HG03095 (cell line): ENCODE data around the gene IQGAP2.
A peak's percentile ranks its signal among the peaks of the same experiment; 100 is the strongest.
"Not testable (repeated sequence)": the region's sequence is repeated elsewhere in the genome, so short reads cannot be mapped to it uniquely, and the experiment has no call there.

Experiments
- ATAC-seq: cut with Tn5 transposase; IDR thresholded peaks from one replicate; pipeline ENCODE4 v1.9.1; 2021; ENCODE audit warnings: moderate library complexity; ENCODE audit not compliant: unreplicated experiment

Gene IQGAP2

DNA sequence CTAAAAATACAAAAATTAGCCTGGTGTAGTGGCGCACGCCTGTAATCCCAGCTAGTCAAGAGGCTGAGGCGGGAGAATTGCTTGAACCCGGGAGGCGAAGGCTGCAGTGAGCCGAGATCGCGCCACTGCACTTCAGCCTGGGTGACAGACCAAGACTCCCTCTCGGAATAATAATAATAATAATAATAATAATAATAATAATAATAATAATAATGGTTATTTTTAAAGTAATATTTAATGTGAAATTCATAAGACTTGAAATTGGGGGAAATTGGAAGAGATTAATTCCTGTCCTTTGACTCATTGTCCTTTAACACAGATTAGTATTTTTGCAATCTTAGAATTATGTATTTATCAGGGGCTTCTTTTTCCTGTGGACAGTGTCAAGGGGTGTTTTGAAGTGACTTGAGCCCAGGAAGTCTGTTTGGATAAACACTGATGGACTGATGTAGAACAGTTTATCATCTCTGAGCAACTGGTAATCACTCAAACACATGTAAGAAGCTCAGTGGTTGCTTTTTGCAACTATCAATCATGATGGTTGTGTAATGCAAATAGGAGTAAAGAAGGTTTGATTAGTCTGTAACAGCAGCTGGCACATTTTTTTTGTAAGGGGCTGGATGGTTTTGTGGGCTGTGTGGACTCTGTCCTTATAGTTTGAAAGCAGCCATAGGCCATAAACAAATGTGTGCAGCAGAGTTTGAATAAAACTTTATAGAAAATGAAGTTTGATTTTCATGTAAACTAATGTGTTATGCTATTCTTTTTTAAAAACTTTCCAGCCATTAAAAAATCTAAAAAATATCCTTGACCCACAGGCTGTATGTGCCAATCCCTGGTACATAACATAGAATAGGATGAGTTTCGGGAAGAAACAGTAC lies 126.6 kb downstream of the IQGAP2 start:
- no peak for ATAC-seq

DNA sequence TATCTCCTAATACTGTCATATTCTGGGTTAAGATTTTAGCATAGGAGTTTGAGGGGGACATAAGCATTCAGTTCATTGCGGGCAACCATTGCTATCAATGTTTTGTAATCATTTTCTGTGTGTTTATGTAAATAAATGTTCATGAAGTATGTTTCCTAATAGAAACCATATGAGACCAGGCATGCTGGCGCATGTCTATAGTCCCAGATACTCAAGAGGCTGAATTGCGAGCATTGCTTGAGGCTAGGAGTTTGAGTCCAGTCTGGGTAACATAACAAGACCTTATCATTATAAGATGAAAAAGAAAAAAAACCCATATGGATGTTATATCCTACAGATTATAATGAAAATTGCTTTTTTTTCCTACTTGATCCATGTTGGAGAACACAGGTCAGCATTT lies 129.0 kb downstream of the IQGAP2 start:
- no peak for ATAC-seq

DNA sequence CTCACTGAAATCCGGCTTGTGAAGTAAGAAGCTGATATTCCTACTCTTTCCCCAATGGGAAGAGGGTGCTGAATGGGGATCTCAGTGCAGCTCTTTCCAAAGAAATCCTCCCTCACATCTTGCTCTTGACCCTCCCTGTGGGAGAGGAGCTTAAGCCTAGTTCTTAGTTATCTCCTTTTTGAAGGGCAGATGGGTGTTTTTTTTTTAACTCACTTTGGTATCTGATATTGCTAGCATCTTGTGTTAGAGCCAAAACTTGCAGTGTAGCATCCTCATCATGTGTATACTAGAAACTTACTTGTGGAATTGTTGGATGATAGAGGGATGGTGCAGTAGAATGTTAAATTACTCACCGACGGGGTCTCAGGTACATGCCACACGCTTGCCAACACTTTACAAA lies 129.9 kb downstream of the IQGAP2 start:
- no peak for ATAC-seq

DNA sequence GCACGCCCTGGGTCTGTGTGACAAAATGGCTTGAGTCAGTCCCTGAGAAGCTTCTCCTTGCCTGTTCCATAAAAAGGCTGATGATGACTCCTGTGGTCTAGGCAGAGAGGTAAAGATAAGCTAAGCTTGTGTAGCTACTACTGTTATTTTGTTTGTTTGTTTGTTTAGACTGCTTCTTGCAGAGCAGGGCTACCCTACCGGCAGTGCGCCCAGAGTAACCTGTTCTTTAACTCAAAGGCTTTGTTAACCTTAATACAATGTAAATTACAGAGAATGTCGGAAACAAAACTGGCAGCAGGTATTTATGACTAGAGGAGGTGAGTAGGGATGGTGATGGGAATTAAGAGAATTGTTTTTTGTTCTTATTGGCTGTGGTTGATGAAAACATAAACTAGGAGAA lies 132.5 kb downstream of the IQGAP2 start:
- no peak for ATAC-seq

DNA sequence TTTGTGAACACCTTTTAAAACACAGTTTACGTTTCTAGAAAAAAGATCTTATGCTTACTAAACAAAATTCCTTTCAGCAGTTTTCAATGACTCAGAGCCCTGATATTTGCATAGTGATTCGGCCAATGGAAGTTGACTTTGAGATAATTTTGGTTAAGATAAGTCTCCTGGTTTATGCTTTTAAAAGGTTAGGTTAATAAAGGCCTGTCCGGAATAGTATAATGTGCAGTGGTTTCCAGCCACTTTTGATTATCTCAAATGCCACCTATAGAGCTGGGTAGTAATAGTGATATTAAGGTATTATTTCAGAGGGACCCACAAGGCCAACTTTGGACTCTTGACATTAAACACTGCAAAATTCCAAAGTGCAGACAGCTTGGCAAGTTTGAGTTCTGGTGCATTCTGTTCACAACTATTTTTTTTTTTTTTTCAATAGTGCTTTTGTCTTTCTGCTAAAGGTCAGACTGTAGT lies 134.0 kb downstream of the IQGAP2 start:
- ATAC-seq = no peak

DNA sequence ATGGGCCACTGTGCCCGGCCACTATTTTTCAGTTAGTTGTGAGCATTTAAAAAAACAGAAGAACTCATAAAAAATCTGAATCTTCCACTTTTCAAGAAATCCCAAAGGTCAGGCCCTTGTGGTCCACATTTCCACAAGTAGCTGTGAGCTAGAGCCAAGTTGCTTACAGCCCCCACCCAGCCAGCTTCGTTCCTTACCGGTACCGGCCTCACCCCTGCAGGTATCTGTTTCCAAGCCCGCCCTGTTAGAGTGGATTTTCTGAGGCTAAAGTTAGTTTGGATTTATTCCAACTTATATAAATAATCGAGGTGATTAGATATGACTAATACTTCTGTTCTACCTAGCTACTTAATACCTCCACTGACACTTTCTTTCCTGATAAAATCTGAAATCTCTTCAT lies 139.2 kb downstream of the IQGAP2 start:
- no peak for ATAC-seq

DNA sequence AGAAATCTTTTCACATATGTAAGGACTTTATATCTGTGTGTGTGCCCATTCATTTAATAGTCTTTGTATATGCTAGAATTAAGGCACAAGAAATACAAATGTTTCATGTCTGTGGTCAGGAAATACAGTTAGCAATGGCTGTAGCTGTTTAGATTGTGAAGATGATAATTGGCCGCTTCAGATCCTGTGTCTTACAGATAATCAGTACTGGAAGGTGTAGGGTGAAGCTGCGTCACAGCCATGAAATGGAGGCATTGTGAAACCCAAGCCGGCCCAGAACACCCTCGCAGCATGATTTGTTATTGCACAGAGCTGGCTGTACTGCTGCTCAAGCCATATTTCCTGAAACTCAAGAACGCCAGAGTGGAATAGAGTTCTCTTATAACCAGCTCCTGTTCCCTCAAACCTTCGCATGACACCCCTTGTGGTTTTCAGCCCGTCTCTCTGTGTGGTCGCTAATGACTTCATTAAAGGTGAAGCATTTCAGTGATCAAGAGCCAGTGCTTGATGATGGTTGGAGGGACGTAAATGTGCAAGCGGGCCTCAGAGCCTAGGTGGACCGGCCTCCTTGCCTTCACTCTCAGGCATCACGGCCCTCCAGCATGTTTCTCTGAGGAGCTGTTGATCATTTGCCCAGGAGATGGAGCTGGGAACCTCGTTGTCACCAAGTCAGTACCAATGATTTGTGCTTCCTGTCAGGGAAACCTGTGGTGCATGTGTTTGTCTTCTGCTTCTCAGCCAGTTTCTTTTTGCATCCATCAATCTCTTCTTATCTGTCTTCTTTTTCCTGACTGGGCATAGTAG lies 140.0 kb downstream of the IQGAP2 start:
- no peak for ATAC-seq

DNA sequence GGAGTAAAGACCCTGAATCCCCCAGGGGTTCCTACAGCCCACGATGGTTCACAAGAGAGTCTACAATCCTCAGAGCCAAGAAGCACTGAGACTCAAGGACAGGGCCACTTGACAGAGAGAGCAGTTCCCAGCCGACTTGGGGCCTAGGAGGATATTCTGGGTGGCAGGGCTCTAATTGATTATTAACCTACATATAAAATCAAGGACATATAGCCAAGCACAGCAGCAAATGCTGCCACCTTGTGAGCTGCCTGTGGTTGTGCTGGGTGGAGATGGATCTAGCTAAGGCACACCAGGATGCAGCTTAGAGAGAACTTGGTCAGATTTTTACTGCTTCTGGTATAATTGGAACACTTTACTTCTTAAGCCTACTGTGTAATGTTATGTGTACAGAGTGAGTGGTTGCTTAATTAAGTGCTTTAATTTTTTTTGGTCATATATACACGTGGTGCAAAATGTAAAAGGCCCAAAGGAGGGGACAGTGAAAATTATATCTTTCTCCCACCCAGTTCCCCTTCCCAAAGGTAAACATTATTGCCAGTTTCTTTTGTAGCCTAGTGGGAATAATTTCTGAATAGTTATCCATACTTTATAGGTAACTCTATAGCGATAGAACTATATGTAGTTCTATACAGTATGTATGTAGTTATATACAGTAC lies 141.3 kb downstream of the IQGAP2 start:
- no peak for ATAC-seq

DNA sequence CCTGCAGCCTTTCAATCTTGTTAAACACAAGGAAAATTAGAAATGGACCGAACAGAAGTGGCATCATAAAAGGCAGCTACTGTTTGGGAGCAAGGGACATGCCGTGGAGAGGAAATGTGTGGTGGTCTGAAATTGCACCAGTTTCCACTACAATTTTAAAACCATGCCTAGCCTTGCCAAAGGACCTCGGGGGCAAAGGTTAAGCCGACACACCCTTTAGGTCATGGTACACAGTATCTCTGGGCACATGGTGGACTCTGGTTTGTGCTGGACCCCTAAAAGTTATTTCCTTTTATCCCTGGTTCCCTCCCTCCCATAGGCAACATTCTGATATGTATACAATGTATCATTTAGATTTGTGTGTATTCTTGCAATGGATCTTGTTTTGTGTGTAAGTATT lies 142.1 kb downstream of the IQGAP2 start:
- ATAC-seq = no peak

DNA sequence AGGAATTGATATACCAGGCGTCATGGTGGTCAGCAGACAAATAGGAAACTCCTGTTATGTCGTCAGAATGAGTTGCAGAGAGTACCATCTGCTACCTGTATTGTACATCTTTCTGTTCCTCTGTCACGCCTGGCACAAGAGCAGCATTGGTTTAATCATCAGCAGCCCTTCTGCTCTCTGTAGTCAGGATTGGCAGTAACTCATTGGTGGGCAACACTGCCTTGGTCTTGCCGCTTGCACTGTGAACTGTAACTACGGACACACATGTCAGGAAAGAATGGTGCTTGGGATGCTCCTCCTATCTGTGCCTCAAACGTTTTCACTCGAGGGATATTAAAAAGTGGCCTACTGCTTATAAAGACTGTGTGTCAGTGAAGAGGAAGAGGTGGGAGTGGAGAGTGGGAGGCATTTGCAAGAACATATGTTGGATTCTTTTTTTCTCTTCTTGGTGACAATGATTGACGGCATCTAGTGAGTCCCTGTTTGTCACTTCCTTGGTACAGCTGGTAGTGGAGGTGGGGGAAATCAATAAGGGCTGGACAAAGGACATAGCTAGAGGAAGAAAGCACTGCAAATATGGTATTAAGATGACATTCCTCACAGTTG lies 143.5 kb downstream of the IQGAP2 start:
- no peak for ATAC-seq

DNA sequence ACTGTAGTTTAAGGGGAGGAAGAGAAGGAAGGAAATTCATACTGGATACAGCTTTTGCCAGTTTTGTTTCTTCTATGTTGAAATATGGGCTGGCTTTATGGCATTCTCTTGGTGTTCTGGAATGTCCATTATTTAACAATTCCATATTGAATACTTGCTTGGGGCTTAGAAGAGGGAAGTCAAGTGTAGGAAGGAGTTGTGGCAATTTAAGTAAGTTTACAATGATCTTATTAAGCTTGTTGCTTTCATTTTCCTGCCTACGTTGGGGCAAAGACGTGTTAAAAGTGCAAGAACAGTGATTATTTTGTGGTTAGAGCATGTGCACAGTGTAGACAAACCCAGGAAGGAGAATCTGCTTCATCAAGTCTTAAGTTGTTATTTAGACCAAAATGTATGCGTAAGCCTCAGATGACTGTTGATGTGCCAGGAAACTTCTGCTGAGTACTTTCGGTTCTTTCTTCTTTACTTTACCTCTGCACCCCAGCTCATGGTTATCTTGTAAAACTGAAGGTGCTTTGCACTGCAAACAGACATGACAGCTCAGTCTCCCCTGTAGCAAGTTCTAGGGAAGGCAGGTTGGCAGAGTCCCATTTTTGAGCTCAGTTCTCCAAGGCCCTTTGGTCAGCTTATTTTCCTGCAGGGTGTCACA lies 144.3 kb downstream of the IQGAP2 start:
- ATAC-seq = peak; percentile 66

DNA sequence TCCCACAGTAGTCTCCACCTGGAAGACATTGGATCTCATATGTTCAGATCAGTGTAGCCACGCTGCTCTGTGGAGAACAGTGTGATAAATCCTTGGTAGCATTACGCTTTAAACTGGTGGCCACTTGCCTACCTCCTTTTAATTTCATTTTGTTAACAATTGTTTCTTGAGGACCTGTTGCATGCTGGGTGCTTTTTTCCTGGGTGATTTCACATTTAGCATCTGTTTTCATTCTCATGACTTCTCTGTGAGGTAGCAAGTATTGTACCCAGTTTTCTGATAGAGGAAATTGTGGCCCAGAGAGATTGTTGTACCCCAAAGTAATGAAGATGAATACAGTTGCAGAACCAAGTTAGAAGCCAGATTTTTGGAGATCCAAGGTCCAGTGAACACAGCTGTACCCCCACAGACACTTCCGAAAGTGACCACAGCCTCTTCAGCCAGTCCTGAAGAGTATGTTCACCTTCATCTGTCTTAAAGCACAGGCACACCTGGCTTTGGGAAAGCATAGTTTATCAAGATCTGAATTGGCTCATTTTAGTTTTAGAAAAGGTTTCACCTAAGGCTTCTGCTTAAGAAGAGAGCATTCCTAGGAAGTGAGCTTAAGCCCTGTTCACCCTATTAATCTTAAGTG lies 144.9 kb downstream of the IQGAP2 start:
- ATAC-seq = peak; percentile 39

DNA sequence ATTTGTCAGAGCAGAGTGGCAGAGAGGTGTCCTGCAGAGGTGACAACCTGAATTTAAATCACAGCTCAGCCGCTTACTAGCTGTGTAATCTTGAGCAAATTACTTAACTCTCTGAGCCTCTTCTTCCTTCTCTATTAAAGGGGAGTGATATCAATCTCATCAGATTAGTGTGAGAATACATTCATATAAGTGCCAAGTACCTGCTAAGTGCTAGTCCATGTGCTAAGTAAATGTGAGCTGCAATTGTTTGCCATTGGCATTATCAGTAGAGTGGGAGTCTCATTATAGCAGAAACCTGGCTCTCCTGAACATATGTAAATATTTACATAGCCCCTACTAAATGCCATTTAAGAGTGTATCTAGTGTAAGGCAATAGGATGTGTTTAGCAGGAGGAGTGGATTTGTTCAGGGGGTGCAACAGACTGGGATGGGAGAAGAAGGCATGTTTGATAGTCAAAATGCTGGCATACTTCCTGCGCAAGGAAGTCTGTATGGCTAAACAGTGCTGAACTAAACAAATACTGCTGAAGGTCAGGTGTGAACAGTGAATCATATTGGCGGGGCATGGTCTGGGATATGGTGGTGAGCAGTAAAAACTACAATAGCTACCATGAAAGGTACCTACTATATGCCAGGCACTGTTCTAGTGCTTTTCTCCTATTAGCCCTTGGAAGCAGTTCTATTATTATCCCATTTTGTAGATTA lies 145.6 kb downstream of the IQGAP2 start:
- no peak for ATAC-seq

DNA sequence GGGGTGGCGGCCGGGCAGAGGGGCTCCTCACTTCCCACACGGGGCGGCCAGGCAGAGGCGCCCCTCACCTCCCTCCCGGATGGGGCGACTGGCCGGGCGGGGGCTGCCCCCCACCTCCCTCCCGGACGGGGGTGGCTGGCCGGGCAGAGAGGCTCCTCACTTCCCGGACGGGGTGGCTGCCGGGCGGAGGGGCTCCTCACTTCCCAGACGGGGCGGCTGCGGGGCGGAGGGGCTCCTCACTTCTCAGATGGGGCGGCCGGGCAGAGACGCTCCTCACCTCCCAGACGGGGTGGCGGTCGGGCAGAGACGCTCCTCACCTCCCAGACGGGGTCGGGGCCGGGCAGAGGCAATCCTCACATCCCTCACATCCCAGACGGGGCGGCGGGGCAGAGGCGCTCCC lies 147.8 kb downstream of the IQGAP2 start:
- ATAC-seq = not testable (repeated sequence)

DNA sequence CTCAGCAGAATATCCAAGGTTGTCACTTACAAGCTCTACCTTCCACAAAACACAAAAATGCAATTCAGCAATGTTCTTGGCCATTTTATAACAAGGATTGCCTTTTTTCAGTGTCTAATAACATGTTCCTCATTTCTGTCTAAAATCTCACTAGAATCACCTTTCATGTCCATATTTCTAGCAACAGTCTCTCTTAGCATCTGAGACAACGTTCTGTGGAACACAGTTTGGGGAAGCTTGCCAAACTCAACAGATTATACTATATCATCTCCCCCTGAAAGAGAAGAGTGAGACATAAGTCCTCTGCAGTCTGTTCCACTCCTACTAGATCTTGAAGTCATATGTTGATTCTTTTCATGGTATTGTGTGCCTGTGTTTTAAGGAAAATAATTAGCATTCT lies 149.5 kb downstream of the IQGAP2 start:
- ATAC-seq = no peak

DNA sequence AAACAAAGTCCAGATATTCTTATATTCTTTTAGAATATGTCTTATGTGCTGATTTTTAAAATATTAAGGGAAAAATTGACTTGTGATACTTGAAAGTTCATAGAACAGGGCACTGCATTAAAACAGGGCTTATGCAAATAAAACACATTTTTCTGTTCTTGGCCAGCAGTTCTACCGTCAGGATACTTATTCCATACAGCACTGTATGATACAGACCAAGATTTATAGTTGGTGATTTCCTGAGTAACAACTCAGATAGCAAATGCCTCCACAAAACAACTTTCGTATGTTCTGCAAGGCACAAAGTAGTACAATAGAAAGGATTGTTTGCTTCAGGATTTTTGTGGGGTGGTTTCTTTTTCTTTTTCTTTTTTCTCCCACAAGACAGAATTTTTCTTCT lies 150.2 kb downstream of the IQGAP2 start:
- ATAC-seq = no peak

DNA sequence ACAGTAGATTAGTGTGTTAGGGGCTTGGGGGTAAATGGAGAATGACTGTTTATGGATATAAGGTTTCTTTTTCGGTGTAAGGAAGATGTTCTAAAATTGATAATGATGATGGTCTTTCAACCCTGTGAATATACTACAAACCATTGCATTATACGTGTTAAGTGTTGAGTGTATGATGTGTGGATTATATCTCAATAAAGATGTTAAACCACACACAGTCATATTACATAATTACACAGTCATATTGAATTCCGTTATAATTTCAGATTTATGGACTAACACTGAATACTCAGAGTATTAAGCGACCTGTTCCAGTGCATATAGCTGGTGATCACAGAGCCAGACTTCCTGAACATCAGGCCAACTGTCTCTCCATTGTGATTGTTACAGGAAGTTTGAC lies 152.0 kb downstream of the IQGAP2 start:
- no peak for ATAC-seq

DNA sequence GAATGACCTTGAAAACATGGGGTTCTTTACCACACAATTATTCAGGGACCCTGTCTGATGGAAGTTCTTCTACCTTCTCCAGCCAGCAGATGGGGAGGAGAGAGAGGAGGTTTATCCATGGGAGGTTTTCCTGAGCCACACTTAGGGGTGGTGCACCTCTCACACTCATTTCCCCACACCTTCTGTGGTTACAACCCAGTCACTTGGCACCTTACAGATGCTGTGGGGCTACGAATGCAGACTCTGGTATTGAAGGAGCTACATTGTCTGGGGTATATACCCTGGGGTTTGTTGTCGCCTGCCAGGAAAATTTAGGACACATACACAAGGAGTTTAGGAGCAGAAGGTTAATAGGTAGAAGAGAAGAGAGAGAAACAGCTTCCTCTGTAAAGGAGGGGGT lies 152.6 kb downstream of the IQGAP2 start:
- no peak for ATAC-seq

DNA sequence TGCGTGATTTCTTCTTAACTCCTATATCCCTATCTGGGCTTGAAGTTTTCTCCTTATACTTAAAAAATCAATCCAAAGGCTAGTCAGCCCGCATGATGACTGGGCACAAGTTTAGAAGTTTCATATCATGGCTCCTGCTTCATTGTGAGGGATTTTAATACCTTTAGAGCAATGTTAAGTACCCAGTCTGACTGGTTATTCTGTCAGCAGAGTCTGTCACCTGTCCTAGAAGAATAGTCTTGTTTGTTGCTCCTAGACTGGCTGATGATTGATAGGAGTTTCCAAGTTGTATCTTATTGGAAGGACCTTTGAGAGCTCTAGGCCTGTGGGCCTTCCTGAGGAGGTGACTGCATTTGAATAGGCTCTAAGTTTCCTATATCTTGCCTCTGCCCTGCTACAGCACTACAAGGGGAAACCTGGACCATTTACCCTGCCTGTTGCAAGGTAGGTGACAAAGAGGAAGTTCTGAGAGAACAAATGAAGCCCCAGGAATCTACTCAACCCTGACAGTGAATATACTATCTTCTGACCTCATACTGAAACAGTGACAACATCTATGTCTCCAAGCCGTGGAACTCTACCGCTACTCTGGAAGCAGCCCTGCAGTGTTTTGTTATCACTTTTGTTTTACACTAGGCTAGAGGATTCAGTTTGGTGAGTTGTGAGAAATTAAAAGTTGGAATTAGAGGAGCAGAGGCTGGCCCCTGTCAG lies 153.6 kb downstream of the IQGAP2 start:
- ATAC-seq = peak; percentile 96
